Stimulated activated CD4-positive, alpha-beta T cell treated with anti-CD3 and anti-CD28 coated beads, Interleukin-2, amount 100 ng/mL, for 4 hours (primary cell): ENCODE measurements around the gene CDCP2.
"Not testable (repeated sequence)": the region's sequence is repeated elsewhere in the genome, so short reads cannot be mapped to it uniquely, and the experiment has no call there.

Experiments used
- DNase-seq: peaks from one replicate; pipeline ENCODE4 v3.0.0-alpha.2; 2020; ENCODE audit warnings: low read depth

The CDCP2 gene

GRCh38 chr1:54168206-54168965 lies 15.6 kb upstream of the CDCP2 start:
- no peak for DNase-seq

DNA sequence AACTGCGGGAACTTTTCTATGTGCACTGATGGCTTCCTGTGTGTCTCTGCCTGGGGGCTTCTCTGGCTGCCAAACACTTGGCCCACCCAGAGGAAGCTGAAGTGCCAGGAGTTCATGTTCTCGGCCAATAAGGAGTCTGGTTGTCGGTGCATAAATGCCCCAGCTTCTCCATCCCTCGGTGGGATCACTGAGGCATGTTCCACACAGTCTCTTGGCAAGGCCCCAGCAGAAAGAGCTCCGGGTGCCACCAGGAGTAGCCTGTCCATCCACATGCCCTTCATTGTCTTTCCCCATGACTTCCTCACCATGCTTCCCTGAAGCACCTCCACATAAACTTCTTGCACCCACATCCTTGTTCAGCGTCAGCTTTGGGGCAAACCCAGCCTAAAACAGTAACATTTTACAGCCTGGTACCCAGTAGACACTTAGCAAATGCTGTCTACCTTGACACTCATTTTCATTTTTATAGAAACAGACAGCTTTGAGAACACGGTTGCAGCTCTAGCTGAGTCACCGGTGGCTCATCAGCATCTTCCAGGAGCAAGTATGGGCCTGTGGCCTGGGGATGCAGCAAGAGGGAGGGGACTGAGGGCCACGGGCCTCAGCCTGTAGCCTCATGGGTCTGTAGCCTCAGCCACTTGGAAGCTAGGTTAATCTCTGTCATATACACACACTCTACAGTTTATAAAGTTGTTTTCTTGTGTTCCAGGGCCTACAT lies 14.8 kb upstream of the CDCP2 start:
- no peak for DNase-seq

- DNase-seq: not testable (repeated sequence)
These were observed 13.6 kb upstream of the CDCP2 start for GRCh38 chr1:54166357-54166756.

DNA sequence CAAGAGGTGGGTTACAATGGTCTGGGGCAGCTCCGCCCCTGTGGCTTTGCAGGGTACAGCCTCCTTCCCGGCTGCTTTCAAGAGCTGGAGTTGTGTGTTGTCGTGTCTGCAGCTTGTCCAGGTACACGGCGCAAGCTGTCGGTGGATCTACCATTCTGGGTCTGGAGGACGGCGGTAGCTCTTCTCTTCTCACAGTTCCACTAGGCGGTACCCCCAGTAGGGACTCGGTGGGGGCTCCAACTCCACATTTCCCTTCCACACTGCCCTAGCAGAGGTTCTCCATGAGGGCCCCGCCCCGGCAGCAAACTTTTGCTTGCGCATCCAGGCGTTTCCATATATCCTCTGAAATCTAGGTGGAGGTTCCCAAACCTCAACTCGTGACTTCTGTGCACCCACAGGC lies 12.3 kb upstream of the CDCP2 start:
- no peak for DNase-seq

GRCh38 chr1:54163573-54163972 lies 10.8 kb upstream of the CDCP2 start:
- no peak for DNase-seq

DNA sequence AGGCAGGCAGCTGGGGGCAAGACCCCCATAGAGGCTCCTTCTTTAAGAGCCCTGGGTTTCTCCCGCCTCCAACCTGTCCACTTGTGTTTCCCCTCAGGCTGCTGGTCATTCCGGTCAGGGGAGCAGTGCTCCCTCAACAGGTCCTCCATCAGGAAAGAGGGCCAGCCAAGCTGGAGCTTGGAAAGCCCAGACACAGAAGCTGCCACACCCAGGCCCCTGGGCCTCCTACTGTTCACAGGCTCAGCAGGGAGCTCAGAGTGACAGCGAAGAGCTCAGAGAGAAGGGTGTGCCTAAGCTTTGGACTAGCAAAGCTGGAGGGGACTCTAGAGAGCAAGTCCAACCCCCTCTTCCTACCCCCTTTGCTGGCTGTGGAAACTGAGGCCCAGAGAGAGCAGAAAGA lies 10.3 kb upstream of the CDCP2 start:
- no peak for DNase-seq

DNA sequence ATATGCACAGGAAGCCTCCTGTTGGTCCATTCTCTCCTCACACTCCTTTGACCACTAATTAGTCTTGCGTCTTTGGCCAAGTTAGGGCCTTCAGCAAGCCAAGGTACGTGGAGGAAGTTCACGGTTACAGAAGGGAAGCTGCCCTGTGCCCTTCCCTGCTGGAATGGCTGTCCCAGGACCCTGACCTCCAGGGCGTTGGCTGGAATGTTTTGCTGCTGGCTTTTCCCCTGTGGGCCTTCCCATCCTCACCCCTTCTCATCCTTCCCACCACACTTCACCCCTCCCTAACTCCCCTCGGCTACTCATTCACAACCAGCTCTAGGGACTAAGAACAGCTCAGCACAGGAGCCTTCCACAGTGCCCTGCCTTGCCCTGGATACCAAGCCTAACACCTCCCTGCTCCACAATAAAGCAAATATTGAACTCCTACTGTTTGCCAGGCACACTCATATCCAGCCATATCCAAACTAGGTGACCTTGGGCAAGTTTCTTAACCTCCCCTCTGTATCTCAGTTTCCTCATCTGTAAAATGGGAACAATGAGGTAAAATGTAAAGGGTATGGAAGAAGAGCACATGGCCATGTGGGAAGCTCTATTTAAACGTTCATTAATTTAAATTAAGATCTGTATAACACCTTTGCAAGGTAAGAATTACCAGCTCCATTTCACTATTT lies 8.8 kb upstream of the CDCP2 start:
- DNase-seq: no peak

- no peak for DNase-seq
These were observed 7.6 kb upstream of the CDCP2 start for GRCh38 chr1:54160351-54160750.

DNA sequence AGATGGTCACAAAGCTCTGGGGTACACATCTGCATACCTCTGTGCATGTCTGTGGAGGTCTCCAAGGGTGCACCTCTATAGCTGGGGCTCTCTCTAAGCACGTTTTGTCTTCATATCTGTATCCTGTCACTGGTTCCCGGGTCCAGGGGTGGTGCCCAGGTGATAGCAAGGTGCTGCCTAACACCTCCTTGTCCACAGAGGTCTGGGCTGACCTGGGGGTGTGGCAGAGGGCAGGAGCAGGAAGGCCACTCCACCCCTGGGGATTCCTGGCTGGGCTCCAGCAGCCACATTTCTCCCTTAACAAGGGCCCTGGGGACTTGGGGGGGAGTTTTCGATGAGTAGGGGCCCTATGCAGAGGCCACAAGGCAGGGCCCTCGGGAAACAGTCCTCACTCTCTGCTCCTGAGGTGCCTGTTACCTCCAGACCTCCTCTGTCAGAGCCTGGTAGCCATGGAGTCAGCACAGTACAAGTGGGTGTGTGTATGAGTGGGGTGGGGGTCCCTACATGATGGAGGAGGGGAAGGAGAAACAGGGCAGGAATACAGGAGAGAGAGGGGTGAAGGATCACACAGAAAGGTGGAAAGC lies 7.0 kb upstream of the CDCP2 start:
- DNase-seq: no peak

DNA sequence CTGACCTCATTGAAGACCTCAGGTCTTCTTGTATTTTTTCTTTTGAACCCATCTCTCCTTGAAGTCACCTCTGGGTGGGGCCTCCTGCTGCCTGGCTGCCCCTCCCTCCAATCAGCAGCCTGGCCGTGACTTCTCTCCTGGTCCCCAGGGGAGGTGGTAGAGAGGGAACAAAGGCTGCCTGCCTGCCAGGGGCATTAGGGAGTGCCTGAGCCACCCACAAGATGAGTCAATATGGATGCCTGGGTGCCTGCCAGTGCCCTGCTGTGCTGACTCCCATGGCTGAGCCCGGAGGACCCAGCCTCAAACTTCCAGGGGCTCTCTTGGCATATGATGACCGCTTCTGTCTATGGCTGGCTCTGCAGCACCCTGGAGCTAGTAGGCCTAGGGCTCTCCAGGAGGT lies 5.3 kb upstream of the CDCP2 start:
- DNase-seq: no peak

GRCh38 chr1:54157401-54157800 lies 4.6 kb upstream of the CDCP2 start:
- DNase-seq: no peak

DNA sequence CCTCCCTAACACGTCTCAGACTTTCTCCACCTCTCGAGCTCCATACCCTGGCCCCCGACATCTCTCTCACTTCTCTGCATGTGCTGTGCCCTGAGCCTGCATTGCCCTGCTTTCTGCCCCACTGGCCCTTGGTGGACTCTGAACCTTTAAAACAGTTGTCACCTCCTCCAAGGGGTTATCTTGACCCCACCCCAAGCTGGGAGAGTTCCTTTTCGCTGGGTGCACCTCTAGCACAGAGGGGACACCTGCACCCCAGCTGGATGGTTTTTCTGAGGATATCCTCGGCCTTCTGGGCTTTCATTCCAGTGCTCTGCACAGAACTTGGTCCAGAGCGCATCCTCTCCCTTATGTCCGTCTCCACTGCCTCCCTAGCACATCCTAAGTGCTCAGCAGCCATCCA lies 4.2 kb upstream of the CDCP2 start:
- DNase-seq: no peak

DNA sequence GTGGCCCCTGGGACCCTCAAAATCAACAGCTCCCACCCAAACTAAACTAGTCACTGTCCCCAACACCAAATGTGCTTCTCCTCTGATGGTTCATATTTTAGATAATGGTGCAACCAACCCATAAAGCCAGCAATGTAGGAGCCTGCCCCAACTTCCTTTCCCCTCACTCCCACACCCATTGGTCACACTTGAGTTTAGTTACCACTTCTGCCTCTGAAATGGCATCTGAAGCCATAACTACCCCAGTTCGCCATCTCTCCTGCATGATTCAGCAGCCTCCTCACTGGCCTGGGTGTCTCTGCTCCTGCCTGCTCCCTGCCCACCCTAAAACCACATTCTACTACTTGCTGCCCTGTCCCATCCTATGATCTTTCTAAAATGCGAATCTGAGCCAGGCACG lies 3.4 kb upstream of the CDCP2 start:
- no peak for DNase-seq

DNA sequence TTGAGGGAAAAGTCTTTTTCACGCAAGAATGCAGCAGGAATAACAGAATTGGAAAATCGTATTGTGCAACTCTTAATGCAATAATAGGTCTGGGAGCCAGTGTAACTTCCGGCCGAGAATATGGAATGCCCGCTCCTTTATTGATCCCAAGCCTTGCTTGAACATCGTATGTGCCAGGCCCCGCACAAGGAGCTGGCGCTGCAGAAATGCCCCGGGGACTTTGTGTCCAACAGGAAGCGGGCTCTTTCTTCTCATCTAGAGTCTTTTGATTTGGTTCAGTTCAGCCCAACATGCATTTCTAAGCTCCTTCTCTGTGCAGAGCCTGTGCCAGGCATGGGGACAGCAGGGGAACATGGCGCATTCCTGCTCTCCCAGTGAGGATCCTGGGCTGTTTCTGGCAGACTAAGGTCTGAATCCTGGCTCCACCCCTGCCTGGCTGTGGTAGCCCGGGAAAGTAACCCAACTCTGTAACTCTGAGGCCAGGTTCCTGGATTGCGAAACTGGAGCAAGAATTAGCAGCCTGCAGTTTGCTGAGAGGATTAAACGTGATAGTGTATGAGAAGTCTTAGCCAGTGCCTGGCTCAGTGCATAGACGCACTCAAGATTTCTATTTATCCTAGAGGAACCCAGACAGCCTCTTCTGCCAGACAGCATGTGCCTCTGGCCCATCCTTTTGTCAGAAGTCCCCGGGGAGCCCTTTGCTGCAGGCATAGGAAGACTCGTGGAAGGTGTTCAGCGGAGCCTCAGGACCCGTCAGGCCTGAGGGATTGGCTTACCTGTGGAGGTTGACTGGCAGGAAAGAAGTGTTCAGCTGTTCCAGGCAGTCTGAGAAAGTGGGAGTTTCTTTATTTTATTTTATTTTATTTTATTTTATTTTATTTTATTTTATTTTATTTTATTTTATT lies 987 bp upstream of the CDCP2 start:
- no peak for DNase-seq

DNA sequence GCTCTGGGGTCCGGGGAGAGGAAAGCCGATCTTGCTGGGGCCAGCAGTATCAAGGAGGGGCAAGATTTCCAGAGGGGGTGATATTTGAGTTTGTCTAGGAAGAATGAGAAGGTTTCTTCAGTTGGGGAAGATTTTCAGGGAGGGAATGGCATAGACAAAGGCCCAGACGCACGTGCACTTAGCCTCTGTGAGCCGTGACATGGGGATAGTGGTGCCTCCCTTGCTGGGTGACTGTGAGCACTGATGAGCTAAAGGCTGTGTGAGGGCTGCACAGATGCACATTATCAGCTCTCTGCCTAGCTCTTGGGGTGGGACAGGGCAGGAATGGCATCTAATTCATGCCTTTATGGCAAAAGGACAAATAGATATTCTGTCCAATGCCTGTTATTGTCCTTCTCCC lies 1.8 kb downstream of the CDCP2 start:
- no peak for DNase-seq

DNA sequence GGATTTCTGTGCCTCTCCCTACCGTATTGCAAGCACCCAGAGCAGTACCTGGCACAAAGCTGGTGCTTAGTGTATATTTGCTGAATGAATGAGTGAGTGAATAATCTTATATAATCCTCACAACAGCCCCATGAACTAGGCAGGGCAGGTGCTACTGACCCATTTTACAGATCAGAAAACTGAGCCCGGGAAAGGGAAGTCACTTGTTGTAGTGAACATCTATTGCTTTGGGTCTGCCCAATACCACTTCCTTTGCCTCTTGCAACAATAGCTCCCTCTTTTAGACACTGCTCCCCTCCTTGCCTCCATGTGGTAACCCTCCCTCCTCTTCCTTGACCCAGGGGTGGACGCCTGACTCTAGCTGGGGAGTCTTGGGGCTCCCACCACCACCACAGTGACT lies 3.1 kb downstream of the CDCP2 start:
- DNase-seq: no peak

- DNase-seq: no peak
These were observed 8.4 kb downstream of the CDCP2 start for GRCh38 chr1:54144366-54144765.

GRCh38 chr1:54142146-54142900 lies 10.5 kb downstream of the CDCP2 start:
- no peak for DNase-seq

GRCh38 chr1:54139711-54140110 lies 13.1 kb downstream of the CDCP2 start:
- DNase-seq: no peak

GRCh38 chr1:54138994-54139393 lies 13.8 kb downstream of the CDCP2 start:
- DNase-seq: no peak

GRCh38 chr1:54137534-54138061 lies 15.2 kb downstream of the CDCP2 start:
- DNase-seq: no peak
